ENCODE results near the gene CFAP157. TPM values are rescaled to one million over a fixed set of nuclear protein-coding genes. Genes with fewer than 3 reads are reported as not detected.

CFAP157 gene
- total RNA-seq, 1 experiment from 2014 or later: 0.68 TPM

DNA sequence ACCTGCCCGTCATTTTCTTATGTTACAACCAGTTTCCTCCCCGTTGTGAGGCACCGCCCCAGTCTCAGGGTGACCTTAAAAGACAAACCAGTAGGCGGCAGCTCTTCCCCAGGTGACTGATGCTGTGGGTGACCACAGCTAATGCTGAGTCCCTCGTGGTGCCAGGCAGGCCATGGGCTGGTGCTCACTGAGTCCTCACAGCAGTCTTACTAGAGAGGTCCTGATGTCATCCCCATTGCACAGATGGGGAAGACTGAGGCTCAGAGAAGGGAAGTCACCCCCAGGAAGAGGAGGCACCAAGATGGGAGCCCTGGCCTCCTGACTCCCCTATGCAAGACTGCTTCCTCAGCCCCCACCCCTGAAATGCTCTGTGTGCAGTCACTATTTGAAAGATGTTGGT lies 978 bp downstream of the CFAP157 start:
- H3K9me3 ChIP-seq (ENCODE audit: insufficient read depth, low read depth): no peaks in the 10 kb centered on the region
- H3K79me2 ChIP-seq (ENCODE audit: low read depth): no peaks in the 10 kb centered on the region
- ChIA-PET POLR2A (ENCODE audit: unreplicated experiment) (interaction anchor here (0.7 kb wide), 1 partner anchor 251 kb away, joined by 5 read pairs; no protein-coding TSS in a partner anchor), CTCF (no interaction called here)
- no peaks in the 10 kb centered on the region for H3K27me3 ChIP-seq (ENCODE audit: insufficient read depth, low read depth)
- no TSS peak for BruUV-seq (replicated peaks)
- H2AFZ ChIP-seq: no peak overlapping the region
- no peaks in the 10 kb centered on the region for H3K36me3 ChIP-seq (ENCODE audit: low read depth)
- no peak for DNase-seq
- no peak overlapping the region for H3K4me2 ChIP-seq
- H3K4me1 ChIP-seq (replicated peaks; ENCODE audit: insufficient read depth): no peaks in the 10 kb centered on the region
- no peaks in the 10 kb centered on the region; the same call in 1 of the 2 replicates for H4K20me1 ChIP-seq (ENCODE audit: insufficient read depth)
- no peak overlapping the region for H3K27ac ChIP-seq
- H3F3A ChIP-seq (ENCODE audit: insufficient read depth, low read depth): no peaks in the 10 kb centered on the region; the same call in 1 of the 2 replicates
- H3K9me2 ChIP-seq (ENCODE audit: insufficient read depth): no peaks in the 10 kb centered on the region
- intact Hi-C loops (cut with micrococcal nuclease; ENCODE audit: unreplicated experiment): no loop called here
- TF ChIP-seq EZH2 (IDR thresholded peaks at IDR 0.05; ENCODE audit: low read depth): no peak
- TF ChIP-seq, protein P1, sequence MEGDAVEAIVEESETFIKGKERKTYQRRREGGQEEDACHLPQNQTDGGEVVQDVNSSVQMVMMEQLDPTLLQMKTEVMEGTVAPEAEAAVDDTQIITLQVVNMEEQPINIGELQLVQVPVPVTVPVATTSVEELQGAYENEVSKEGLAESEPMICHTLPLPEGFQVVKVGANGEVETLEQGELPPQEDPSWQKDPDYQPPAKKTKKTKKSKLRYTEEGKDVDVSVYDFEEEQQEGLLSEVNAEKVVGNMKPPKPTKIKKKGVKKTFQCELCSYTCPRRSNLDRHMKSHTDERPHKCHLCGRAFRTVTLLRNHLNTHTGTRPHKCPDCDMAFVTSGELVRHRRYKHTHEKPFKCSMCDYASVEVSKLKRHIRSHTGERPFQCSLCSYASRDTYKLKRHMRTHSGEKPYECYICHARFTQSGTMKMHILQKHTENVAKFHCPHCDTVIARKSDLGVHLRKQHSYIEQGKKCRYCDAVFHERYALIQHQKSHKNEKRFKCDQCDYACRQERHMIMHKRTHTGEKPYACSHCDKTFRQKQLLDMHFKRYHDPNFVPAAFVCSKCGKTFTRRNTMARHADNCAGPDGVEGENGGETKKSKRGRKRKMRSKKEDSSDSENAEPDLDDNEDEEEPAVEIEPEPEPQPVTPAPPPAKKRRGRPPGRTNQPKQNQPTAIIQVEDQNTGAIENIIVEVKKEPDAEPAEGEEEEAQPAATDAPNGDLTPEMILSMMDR (conservative IDR thresholded peaks at IDR 0.05): no peak
- H3K4me3 ChIP-seq: no peak overlapping the region

DNA sequence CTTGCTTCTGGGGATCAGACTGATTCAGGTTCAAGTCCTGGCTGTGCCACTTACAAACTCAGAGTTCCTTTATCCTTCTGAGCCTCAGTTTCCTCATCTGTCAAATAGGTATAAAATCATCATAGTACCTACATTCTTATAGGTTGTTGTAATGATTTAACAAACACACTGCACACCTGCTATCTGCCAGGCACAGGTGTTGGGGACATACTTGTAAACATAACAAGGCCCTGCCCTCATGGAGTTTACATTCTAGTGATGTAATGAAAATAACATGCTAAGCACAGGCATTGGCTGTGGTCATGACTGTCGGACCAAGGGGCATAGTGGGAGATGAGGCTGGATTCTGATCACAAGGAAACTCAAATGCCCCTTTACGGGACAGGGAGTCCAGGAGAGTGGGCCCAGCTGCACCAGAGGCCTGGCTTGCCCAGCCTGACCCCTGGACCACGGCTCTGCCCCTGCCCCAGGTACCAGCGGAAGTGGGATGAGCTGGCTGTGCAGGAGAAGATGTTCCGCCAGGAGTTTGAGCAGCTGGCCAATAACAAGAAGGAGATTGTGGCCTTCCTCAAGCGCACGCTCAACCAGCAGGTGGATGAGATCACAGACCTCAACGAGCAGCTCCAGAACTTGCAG lies 2.3 kb downstream of the CFAP157 start:
- H4K20me1 ChIP-seq (ENCODE audit: insufficient read depth): peaks cover 7% of the 10 kb centered on the region; the same call in 1 of the 2 replicates
- no TSS peak for BruUV-seq (replicated peaks)
- H3K79me2 ChIP-seq (ENCODE audit: low read depth): peaks cover 4% of the 10 kb centered on the region; the same call in 1 of the 2 replicates
- no peaks in the 10 kb centered on the region for H3K36me3 ChIP-seq (ENCODE audit: low read depth)
- no peaks in the 10 kb centered on the region for H3K9me3 ChIP-seq (ENCODE audit: insufficient read depth, low read depth)
- no peak overlapping the region for H3K27ac ChIP-seq
- TF ChIP-seq, protein P1 (conservative IDR thresholded peaks at IDR 0.05): no peak
- no peak for TF ChIP-seq EZH2 (IDR thresholded peaks at IDR 0.05; ENCODE audit: low read depth)
- no peak overlapping the region for H3K4me2 ChIP-seq
- ChIA-PET CTCF (no interaction called here), POLR2A (ENCODE audit: unreplicated experiment) (interaction anchor here (0.7 kb wide), 1 partner anchor 130 kb away, joined by 3 read pairs; no protein-coding TSS in a partner anchor)
- no peaks in the 10 kb centered on the region for H3K9me2 ChIP-seq (ENCODE audit: insufficient read depth)
- intact Hi-C loops (cut with micrococcal nuclease; ENCODE audit: unreplicated experiment): no loop called here
- no peak for DNase-seq
- no peak overlapping the region for H2AFZ ChIP-seq
- H3K4me3 ChIP-seq: no peak overlapping the region
- no peaks in the 10 kb centered on the region; the same call in 1 of the 2 replicates for H3F3A ChIP-seq (ENCODE audit: insufficient read depth, low read depth)
- no peaks in the 10 kb centered on the region for H3K27me3 ChIP-seq (ENCODE audit: insufficient read depth, low read depth)
- H3K4me1 ChIP-seq (replicated peaks; ENCODE audit: insufficient read depth): no peaks in the 10 kb centered on the region

DNA sequence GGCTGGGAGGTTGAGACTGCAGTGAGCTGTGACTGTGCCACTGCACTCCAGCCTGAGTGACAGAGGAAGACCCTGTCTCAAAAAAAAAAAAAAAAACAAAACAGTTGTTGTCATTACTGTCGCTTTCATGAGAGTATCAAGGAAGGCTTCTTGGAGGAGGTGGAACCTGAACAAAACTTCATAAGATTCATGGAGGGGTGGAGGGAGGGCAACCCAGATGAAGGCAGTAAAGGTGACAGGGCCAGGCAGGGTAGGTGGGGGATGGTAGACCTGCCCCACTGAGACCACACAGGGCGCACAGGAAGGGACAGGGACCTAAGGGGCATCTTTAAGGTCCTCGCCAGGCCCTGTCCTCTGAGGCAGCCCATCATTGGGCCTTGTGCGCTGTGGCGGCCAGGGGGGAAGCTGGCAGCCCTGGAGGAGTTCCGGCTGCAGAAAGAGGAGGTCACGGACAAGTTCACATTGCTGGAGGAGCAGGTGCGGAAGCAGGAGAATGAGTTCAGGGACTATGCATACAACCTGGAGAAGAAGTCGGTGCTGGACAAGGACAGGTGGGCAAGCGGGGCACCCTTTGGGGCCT lies 3.5 kb downstream of the CFAP157 start:
- H3K9me3 ChIP-seq (ENCODE audit: insufficient read depth, low read depth): no peaks in the 10 kb centered on the region
- DNase-seq: no peak
- no peaks in the 10 kb centered on the region; the same call in 1 of the 2 replicates for H3F3A ChIP-seq (ENCODE audit: insufficient read depth, low read depth)
- no peak overlapping the region for H3K4me2 ChIP-seq
- no peaks in the 10 kb centered on the region for H3K36me3 ChIP-seq (ENCODE audit: low read depth)
- H3K4me3 ChIP-seq: no peak overlapping the region
- BruUV-seq (replicated peaks): no TSS peak
- H4K20me1 ChIP-seq (ENCODE audit: insufficient read depth): peaks cover 11% of the 10 kb centered on the region; the same call in 1 of the 2 replicates
- H3K4me1 ChIP-seq (replicated peaks; ENCODE audit: insufficient read depth): 0 out of 2 replicates have a peak, but pooled peaks cover 4% of the 10 kb centered on the region
- no peak for TF ChIP-seq EZH2 (IDR thresholded peaks at IDR 0.05; ENCODE audit: low read depth)
- TF ChIP-seq, protein P1 (conservative IDR thresholded peaks at IDR 0.05): no peak
- no peak overlapping the region for H3K27ac ChIP-seq
- no peak overlapping the region for H2AFZ ChIP-seq
- ChIA-PET POLR2A (ENCODE audit: unreplicated experiment) (no interaction called here), CTCF (no interaction called here)
- intact Hi-C loops (cut with micrococcal nuclease; ENCODE audit: unreplicated experiment): no loop called here
- peaks cover 10% of the 10 kb centered on the region; the same call in 1 of the 2 replicates for H3K79me2 ChIP-seq (ENCODE audit: low read depth)
- no peaks in the 10 kb centered on the region for H3K27me3 ChIP-seq (ENCODE audit: insufficient read depth, low read depth)
- H3K9me2 ChIP-seq (ENCODE audit: insufficient read depth): no peaks in the 10 kb centered on the region
